ENCODE data around the gene KRTAP17-1. TPM values are rescaled to one million over a fixed set of nuclear protein-coding genes. Genes with fewer than 3 reads are reported as not detected.
"Not testable (repeated sequence)": the region's sequence is repeated elsewhere in the genome, so short reads cannot be mapped to it uniquely, and the experiment has no call there.

Gene KRTAP17-1, protein sequence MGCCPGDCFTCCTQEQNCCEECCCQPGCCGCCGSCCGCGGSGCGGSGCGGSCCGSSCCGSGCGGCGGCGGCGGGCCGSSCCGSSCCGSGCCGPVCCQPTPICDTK
- not detected in 2 replicates for total RNA-seq

DNA sequence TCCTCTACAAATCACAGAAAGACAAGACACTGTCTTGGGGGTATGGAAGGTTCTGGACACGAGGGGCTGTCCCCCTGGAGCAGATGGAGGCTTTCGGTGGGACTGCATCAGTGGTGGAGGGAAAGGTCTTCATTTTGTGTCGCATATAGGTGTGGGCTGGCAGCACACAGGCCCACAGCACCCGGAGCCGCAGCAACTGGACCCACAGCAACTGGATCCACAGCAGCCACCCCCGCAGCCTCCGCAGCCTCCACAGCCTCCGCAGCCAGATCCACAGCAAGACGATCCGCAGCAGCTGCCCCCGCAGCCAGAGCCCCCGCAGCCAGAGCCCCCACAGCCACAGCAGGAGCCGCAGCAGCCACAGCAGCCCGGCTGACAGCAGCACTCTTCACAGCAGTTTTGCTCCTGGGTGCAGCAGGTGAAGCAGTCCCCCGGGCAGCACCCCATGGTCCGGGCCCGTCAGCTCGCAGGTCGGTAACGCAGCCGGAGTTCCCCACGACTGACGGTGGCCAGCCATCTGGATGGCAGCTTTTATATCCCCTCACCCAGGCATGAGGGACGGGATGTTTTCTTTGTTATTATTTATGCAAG lies at the start of gene KRTAP17-1:
TSS of gene KRTAP17-1 (minus strand) at position 507 of the 591 bp plus-strand sequence. CDS start at position 447, 60 bp downstream.
- DNase-seq (ENCODE audit: extremely low read depth, low read depth, low spot score): no peak

DNA sequence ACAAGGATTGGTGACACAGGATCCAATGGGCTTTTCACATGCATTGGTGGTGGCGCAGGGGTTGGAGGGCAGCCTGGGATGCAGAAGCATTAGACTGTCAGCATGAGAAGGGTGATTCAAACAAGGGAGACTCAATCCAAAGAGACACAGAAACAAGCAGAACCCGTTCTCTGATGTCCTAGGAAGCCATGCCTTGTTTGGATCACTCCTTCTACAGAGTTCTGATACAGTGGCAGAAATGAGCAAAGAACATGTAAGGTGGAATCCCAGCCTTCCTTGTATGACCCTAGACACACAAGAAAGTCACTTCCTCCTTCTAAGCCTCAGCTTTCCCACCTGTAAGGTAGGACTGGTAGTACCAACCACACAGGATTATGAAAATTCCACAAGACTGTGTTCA lies 48.4 kb upstream of the KRTAP17-1 start:
- DNase-seq (ENCODE audit: extremely low read depth, low read depth, low spot score): no peak

DNA sequence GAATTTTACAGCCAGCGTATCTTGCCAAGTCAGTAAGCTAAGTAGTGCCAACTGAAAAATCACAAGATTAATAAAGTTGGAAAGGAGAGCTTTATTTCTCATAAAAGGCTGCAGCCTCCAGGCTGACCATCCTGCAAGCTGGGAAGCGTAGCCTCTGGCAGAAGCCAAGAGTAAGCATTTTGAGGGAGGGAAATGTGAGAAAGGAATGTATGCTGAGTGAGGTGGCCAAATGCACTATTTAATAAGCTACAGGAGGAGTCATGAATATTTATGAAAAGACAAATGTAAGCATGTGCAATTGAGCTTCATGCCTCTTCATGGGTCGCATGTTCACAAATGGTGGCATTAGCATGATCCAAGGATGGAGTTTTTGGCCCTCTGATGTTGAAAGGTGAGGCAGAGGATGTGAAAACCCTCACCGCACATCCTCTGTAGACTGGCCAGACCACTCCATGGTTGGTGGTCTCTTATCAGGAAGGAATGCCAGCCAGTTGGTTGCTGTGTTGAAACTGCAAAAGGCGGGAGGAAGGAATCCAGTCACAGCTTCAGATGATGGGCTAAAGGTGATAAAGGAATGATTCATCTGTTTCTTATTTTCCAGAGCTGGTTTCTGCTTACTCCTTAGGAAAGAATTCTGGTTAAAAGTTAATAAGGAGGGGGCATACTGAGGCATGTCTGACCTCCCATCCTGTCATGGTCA lies 44.9 kb upstream of the KRTAP17-1 start:
- no peak for DNase-seq (ENCODE audit: extremely low read depth, low read depth, low spot score)

DNA sequence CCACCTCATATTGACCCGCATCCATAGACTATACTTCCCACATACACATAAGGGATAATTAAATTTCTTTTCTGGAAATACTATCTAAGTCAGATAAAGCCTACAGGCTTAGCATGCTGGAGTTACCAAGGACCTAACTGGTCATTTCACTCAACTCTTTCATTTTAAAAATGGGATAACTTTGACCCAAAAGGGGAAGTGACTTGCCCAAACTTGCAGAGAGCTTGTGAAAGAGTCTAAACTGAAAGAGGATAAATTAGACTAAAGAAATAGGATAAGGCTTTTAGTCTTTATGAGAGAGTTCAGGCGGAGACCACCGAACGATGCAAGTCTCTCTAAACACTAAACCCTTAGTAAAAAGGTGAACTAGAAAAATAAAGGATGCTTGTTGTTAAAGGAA lies 39.0 kb upstream of the KRTAP17-1 start:
- DNase-seq (ENCODE audit: extremely low read depth, low read depth, low spot score): no peak

DNA sequence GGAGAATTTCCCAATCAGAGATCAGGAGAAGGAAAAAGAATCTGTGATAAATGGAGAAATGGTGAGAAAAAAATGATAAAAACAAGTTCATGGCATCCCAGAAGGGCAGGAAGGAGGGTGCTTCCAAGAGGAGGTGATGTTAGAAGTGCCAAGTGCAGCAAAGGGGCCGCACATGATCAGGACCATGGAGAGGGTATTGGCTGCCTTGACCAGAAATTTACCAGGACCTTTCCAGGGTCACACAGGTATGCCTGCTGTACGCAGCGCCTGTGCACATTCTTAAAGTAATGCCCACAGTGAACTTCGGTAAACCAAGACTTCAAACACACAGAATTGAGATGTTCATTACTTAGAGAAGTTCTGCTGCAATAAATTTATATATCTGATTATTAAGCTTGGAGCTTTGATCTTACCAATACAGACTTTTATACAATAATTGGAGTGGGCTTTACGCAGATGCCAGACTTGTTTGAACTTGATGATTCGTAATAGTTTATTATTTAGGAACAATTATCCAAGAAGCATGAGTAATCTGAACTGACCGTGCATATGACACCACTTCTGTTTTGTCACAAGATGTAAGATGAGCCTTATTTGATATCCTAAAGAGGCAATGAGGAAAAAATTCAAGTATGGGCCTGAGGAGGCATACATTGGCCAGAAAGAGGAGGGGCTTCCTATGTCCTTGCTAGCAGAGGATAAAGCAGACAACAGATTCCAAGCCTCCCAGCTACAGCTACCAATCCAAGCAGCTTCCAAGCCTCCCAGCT lies 37.3 kb upstream of the KRTAP17-1 start:
- no peak for DNase-seq (ENCODE audit: extremely low read depth, low read depth, low spot score)

DNA sequence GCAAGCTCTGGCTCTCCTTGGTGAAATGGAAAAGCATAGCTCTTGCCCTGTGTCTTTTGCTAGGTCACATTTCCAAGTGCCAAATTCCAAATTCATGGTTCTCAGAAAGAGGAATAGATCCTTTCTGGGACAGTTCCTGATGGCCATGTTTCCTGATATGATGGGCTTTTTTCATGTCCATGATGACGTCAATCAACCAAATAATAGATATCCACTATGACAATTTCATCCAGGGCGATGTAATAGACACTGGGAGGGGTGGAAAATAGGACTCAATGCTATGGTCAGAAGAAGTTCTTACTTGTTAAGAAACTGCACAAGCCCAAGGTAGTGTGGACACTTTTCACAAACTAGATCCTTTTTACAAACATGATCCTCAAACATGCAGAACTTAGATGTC lies 35.7 kb upstream of the KRTAP17-1 start:
- DNase-seq (ENCODE audit: extremely low read depth, low read depth, low spot score): no peak

DNA sequence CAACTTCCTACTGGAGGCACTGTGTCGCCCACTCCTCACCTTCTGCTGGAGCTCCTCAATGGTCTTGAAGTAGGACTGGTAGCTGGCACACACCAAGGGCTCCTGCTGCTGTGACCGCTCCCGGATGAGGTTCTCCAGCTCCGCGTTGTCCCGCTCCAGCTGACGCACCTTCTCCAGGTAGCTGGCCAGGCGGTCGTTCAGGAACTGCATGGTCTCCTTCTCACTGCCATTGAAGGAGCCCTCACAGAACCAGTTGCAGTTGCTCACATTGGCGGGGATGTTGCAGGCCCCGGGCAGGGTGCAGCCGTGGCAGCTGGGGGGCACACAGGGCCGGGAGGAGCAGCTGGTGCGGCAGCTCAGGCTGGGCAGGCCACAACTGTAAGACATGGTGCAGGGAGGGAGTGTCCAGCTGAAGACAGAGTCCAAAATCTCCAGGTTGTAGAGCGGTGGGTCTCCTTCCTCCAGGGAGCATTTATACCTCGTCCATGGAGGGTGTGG lies 34.9 kb upstream of the KRTAP17-1 start, which contains the start of gene KRT33A:
TSS of gene KRT33A (minus strand) at position 448 of the 498 bp plus-strand sequence. CDS start at position 387, 61 bp downstream.
- not testable (repeated sequence) for DNase-seq (ENCODE audit: extremely low read depth, low read depth, low spot score)

DNA sequence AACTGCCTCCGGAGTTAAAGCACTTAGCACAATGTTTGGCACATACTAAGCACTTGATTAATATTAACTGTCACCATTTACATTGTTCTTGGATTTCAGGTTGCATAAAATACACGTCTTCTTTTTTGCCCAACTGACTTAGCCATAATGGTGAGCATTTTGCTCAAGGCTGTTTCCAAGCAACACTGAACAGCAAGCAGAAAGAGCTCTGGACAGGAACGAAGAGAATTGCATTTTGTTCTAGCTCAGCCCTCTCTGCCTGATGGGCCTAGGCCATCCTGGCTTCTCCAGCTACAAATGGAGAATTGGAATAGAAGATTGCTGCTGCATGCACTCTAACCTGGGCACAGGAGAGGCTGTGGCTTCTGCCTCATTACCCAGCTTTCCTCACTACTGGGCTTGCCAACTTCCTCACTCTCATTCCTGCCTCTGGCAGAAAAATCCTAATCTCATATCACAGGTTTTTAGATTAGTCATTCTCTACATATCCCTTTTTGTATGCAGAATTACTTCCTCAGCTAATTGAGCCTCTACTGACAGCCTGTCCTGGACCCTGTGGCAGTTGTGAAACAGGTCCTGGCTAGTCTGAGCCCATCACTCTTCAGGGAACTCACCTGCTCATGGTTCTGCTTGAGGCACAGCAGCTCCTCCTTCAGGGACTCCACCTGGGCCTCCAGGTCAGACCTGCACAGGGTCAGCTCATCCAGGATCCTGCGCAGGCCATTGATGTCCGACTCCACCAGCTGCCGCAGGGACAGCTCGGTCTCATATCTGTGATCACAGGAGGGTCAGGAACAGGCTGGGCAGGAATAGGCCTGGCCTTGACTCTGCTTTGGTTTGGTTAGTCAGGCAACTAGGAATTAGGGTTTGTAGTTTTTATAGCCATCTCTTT lies 32.6 kb upstream of the KRTAP17-1 start:
- no peak for DNase-seq (ENCODE audit: extremely low read depth, low read depth, low spot score)

DNA sequence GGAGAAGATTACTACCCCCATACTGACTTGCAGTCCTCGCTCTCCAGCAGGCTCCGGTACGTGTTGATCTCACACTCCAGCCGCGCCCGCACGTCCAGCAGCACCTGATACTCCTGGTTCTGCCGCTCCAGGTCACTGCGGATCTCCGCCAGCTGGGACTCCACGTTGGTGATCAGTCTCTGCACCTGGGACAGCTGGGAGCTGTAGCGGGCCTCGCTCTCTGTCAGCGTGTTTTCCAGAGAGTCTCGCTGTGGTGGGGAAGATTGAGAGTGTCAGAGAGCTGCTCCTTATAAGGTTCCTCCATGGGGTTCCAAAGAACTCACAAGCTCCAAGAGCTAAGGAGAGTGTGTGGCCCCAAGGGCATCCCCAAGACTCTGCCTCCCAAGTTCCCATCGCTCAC lies 30.9 kb upstream of the KRTAP17-1 start:
- not testable (repeated sequence) for DNase-seq (ENCODE audit: extremely low read depth, low read depth, low spot score)

DNA sequence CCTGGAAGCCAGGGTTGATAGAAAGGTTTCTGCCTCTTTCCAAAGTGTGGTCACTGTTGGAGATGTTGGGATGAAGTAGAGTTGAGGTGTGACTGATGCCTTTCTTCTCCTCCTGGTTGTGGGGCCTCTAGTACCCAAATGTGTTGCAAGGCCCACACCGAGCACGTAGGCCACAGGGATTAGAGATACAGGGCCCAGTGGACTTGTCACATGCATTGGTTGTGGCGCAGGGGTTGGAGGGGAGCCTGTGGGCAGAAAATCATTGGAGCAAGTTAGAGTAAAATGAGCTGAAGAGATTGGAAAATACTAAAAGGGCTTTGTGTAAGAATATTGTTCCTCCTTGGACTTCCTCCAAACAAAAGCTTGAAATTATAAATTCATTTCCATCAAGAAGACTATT lies 30.5 kb upstream of the KRTAP17-1 start:
- no peak for DNase-seq (ENCODE audit: extremely low read depth, low read depth, low spot score)

DNA sequence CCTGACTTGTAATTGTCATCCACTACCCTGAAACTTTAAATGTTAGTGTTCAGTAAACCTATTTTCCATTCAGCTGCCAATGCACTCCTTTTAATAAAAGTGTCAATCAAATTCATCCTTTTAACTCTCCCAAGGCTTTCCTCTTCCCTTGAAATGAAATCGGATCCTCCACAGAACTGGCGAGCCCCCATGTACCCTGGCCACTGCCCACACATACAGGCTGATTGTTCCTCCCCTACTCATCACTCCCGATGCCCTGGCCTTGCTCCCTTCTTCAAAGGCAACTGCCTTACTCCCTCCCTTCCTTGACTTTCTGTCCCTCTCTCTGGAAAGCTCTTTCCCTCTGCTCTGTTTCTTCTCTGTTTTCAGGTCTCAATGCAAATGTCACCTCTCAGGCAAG lies 27.5 kb upstream of the KRTAP17-1 start:
- no peak for DNase-seq (ENCODE audit: extremely low read depth, low read depth, low spot score)

DNA sequence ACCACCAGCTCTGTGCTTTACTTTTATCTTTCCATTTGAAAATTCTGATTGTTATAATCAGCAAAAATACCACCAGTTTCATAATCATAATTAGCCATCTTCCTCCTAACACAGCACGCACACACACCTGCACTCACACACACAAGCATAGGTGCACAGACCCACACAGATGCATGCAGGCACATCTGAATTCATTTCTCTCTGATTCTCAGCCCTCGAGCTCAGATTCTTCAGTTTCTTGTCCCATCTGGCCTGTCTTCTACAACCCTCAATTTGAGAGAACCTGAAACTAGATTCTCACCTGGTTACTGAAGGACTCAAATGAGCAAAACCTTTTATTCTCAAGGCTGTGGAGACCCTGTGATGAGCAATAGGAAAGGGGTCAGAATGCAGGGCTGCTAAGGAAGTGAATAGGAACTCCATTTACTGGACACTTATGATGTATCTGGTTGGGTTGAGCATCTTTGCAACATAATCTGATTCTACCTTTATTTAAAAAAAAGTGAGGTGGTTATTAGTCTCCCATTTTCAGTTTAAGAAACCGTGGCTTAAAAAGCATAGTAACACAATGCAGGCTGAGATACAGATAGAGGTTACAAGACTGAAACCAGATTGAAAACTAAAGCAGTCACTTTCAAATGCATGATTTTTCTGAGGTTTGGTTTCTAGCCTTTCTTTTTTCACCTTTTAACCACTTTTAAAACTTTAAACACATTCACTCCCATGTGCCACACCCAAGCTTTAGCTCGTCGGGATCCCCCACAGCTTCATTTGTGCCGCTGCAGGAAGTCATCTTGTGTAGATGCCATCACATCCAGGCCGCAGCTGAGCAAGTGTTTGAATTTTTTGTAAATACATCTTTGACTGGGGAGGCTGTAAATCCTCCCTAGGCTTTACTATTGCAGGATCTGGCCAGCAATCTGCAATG lies 25.7 kb upstream of the KRTAP17-1 start:
- no peak for DNase-seq (ENCODE audit: extremely low read depth, low read depth, low spot score)

DNA sequence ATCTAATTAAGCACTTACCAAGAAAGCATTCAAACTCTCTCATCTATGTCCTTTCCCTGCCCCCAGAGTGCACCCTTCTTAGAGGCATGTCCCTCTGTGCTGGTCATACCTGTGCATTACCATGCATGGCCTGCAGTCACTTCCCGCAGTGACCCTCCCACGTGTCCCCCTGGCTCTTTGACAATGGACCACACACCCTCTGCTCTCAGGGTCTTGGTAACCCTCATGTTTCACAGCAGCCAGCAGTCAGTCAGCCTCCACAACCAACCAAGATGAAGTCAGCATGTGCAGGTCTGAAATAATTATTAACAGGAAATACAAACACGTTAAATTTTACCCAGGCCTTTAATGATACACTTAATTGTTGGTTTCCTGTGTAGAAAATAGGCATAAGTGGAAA lies 25.0 kb upstream of the KRTAP17-1 start:
- DNase-seq (ENCODE audit: extremely low read depth, low read depth, low spot score): no peak

DNA sequence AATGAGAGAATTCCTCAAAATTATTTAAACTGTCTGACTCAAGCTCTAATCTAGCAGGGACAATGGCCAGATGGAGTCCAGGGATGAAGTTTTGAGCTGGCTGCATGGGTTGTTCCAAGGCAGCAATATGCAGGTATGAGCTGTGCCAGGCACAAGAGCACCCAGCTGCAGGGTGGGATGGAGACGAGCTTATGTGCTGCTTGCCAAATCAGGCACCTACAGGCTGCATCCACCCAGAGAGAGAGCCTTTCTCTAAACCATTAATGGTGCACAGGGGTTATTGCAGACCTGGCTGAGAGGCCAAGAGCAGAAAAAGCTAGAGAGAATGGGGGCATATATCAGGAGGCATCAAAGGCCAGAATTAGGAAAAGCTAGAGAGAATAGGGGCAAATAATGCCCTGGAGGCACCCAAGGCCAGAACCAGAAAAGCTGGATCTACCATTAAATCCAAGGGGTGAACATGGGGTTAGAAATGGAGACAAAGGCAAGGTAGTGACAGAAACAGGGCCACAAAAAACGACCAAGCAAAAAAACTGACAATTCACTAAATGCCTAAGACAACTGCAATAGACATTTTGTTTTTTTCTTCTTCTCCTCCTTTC lies 24.2 kb upstream of the KRTAP17-1 start:
- DNase-seq (ENCODE audit: extremely low read depth, low read depth, low spot score): no peak

DNA sequence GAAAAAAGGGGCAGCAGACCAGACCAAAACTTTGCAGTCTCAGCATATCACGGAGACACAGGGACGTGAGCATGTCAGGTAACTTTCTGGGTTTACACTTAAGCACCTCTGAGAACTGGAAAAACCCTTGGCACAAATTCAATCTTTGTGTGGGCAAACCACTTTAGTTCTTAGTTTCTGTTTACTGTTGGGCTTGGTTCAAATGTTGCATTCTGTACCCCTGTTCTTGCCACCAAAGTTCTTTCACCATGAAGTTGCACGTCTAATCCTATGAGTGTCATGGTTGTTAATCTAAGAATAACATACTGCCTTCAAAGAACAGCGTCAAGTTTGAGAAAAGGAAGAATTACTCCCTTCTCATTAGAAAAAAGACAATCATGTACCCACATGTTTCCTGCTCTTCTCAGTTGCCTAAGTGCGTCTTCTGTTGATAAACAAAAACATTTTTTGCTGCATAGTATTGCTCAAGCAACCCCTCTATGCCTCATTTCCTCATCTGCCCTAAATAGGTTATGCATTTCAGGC lies 23.5 kb upstream of the KRTAP17-1 start:
- DNase-seq (ENCODE audit: extremely low read depth, low read depth, low spot score): no peak

DNA sequence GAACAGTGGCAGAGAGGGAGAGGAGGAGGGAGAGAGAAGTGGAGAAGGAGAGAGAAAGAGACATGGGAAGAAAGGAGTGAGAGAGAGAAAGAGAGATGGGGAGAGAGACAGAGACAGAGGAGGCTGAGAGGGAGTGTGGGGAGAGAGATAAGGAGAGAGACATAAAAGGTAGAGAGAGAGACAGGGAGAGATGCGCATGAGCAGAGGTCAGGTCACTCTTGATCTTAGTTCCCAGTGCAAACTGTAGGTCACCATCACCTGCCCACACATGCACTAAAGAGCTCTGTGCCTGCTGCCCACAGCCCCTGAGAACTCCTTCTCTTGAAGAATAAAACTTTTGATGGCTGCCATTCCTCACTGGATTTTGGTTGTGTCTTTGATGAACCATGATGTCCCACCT lies 20.2 kb upstream of the KRTAP17-1 start:
- no peak for DNase-seq (ENCODE audit: extremely low read depth, low read depth, low spot score)

DNA sequence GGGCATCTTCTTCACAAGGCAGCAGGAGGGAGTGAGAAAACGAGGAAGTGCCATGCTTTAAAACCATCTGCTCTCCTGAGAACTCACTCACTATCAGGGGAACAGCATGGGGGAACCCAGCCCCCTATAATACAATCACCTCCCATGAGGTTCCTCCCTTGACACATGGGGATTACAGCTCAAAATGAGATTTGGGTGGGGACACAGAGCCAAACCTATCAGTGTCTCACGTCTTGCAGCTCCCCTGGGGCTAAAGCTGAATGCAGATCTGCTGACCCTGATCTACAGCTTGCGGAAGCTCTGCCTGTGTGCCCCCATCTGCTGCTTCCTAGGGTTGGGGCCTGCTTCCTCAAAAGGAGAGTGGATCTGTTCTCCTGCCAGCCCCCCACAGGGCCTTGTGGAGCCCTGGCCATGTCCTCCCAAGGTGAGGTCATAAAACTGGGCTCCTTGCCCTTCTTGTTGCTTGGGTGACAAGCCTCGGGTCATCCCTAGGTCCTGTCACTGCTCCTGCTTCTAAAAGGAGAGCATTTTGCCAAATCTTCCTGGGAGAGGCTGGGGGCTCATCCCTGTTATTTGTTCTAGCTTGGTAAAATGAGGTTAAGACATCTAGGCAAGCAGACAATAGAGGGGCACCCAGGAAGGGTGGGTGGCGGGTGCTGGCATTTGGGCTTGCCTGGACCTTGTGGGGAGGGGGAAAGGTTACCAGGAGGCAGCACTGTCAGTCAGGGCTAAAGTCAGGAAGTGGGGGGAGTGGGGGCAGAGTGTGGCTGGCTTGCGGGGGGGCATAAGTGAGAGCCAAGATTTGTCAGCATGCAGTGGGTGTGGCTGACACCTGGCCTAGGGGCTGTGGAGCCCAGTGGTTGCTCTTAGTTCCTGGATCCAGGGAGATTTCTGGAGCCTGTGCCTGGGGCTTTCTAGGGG lies 19.1 kb upstream of the KRTAP17-1 start:
- DNase-seq (ENCODE audit: extremely low read depth, low read depth, low spot score): no peak

DNA sequence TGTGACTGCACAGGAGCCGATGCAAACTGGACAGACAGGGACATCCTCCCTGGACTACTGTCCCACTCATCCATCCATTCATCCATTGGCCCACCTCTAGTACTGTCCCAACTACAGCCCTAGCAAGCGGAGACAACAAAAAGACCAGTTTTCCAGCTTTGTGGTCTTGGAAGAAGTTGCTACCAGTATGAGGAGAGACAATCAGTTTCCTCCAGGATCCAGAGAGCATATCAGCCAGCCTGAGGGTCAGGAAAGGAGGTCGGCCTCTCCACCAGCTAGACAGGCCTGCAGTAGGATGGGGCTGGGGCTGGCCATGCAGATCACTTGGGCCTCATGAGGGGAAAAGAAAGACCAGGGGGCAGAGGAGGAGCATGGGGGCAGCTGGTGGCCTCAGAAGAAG lies 18.3 kb upstream of the KRTAP17-1 start:
- DNase-seq (ENCODE audit: extremely low read depth, low read depth, low spot score): no peak
